Endothelial cell of umbilical vein (primary cell): Measurements from ENCODE around the gene SNCAIP. TPM values are rescaled to one million over a fixed set of nuclear protein-coding genes. Genes with fewer than 3 reads are reported as not detected.

Experiments used
- BruUV-seq: library from RNA; stranded (reverse); fragments of 400-500 nt; replicated peaks from 2 replicates; lab custom pipeline; 2021; lab: Mats Ljungman, UMichigan
- CTCF ChIA-PET: fragments of 300-600, 350-600 bp; sonication (Branson Sonifier 250); formaldehyde crosslinking; loops from one replicate; lab custom pipeline; 2021; ENCODE audit warnings: antibody characterized with exemption, inconsistent platforms; lab: Charles Lee
- POLR2A ChIA-PET: fragments of 300-600, 350-600 bp; sonication (Branson Sonifier 250); formaldehyde crosslinking; loops from one replicate; lab custom pipeline; 2021; ENCODE audit warnings: antibody characterized with exemption, inconsistent platforms; lab: Charles Lee
- DNase-seq: peaks from one replicate; pipeline ENCODE4 v3.0.0-alpha.2; 2011; ENCODE audit warnings: low read depth, low spot score
- FAIRE-seq: peaks from 2 replicates; lab custom pipeline; 2011; peaks lifted over from hg19 to GRCh38; lab: Jason Lieb, UNC
- H2AFZ ChIP-seq: 2 replicates; pipeline ENCODE4 v1.6.0; 2012; ENCODE audit warnings: low read depth, low read length, control low read depth, inconsistent platforms
- H3K27ac ChIP-seq: 2 replicates; pipeline ENCODE4 v1.5.1; 2011; ENCODE audit warnings: low read depth, mild to moderate bottlenecking, control low read depth, low read length, moderate library complexity; ENCODE audit not compliant: insufficient read depth
- H3K27me3 ChIP-seq, 2 experiments: 2 replicates each; pipeline versions ENCODE4 v1.6.0 to v1.6.1; 2011; ENCODE audit warnings: low read length in 2 of 2, mixed read lengths in 1 of 2; ENCODE audit not compliant: control insufficient read depth in 2 of 2, insufficient read depth in 2 of 2
- H3K36me3 ChIP-seq, 2 experiments: 2 replicates in 1 of 2; 3 replicates in 1 of 2; pipeline ENCODE4 v1.5.1; 2011; ENCODE audit warnings: low read length in 2 of 2, mild to moderate bottlenecking in 1 of 2, moderate library complexity in 1 of 2; ENCODE audit not compliant: control insufficient read depth in 2 of 2, insufficient read depth in 2 of 2; ENCODE audit errors: extremely low read depth in 1 of 2
- H3K4me1 ChIP-seq: 3 replicates; pipeline ENCODE4 v1.5.1; 2011; ENCODE audit warnings: mild to moderate bottlenecking, low read length; ENCODE audit not compliant: control insufficient read depth, insufficient read depth; ENCODE audit errors: extremely low read depth
- H3K4me2 ChIP-seq: 2 replicates; pipeline ENCODE4 v1.6.1; 2011; ENCODE audit warnings: low read length, control low read depth, mixed read lengths; ENCODE audit not compliant: insufficient read depth
- H3K4me3 ChIP-seq, 3 experiments: fragments of 200-600 bp in 1 of 3; sonication (generic), shearing (Covaris generic) in 1 of 3; replicated peaks in 1 of 3; 2 replicates each; pipeline ENCODE4 v1.5.1; 2011 to 2016; ENCODE audit warnings: control low read depth in 3 of 3, low read length in 3 of 3, mild to moderate bottlenecking in 2 of 3, inconsistent platforms in 1 of 3, low read depth in 1 of 3, moderate library complexity in 1 of 3; ENCODE audit not compliant: insufficient read depth in 1 of 3
- H3K79me2 ChIP-seq: 2 replicates; pipeline ENCODE4 v1.6.0; 2012; ENCODE audit warnings: low read length, inconsistent platforms; ENCODE audit not compliant: control insufficient read depth, insufficient read depth
- H3K9ac ChIP-seq: replicated peaks from 2 replicates; pipeline ENCODE3; 2011; ENCODE audit warnings: low read length, control low read depth; ENCODE audit not compliant: insufficient read depth; ENCODE audit errors: extremely low read depth
- H3K9me1 ChIP-seq: replicated peaks from 3 replicates; pipeline ENCODE4 v1.6.0; 2011; ENCODE audit warnings: mild to moderate bottlenecking, low read length; ENCODE audit not compliant: control insufficient read depth, insufficient read depth; ENCODE audit errors: extremely low read depth
- H3K9me3 ChIP-seq: replicated peaks from 2 replicates; pipeline ENCODE4 v1.5.1; 2012; ENCODE audit warnings: low read length, inconsistent platforms; ENCODE audit not compliant: control insufficient read depth, insufficient read depth
- H4K20me1 ChIP-seq: replicated peaks from 2 replicates; pipeline ENCODE3; 2011; ENCODE audit warnings: mild to moderate bottlenecking, low read length; ENCODE audit not compliant: control insufficient read depth, insufficient read depth; ENCODE audit errors: extremely low read depth
- EZH2 ChIP-seq: IDR thresholded peaks from 2 replicates; pipeline ENCODE4 v1.6.1; 2012; ENCODE audit warnings: borderline replicate concordance, low read depth, mild to moderate bottlenecking, moderate library complexity, low read length, inconsistent platforms; ENCODE audit not compliant: severe bottlenecking
- FOS ChIP-seq: IDR thresholded peaks from 2 replicates; pipeline ENCODE4 v1.6.1; 2011; ENCODE audit warnings: mild to moderate bottlenecking, low read length, moderate library complexity, borderline replicate concordance; ENCODE audit not compliant: insufficient read depth
- GATA2 ChIP-seq: IDR thresholded peaks from 2 replicates; pipeline ENCODE4 v1.7.0; 2011; ENCODE audit warnings: low read depth, mild to moderate bottlenecking, moderate library complexity, mixed read lengths, low read length; ENCODE audit not compliant: insufficient read length, insufficient read depth
- JUN ChIP-seq: IDR thresholded peaks from 2 replicates; pipeline ENCODE4 v1.6.1; 2011; ENCODE audit warnings: borderline replicate concordance, low read depth; ENCODE audit not compliant: insufficient read length, insufficient read depth
- MYC ChIP-seq: IDR thresholded peaks from one replicate; pipeline ENCODE4 v1.6.1; 2011; ENCODE audit warnings: mild to moderate bottlenecking, low read depth, low read length
- POLR2A ChIP-seq: IDR thresholded peaks from 2 replicates; pipeline ENCODE4 v1.6.1; 2012; ENCODE audit warnings: low read depth, mild to moderate bottlenecking, control low read depth, low read length
- POLR2AphosphoS5 ChIP-seq: IDR thresholded peaks from 2 replicates; pipeline ENCODE4 v1.6.1; 2012; ENCODE audit warnings: low read depth, mild to moderate bottlenecking, control low read depth, low read length, moderate library complexity; ENCODE audit not compliant: insufficient read depth
- dilution Hi-C: fragments of 300-500 bp; cut with MboI; formaldehyde crosslinking; loops from one replicate; pipeline ENCODE4 v1.15.0; 2019; ENCODE audit warnings: low sequenced_read_pairs; ENCODE audit not compliant: extremely low pct_ligation_motif_present
- intact Hi-C: fragments of 100-400 bp; cut with micrococcal nuclease; formaldehyde crosslinking; loops from one replicate; pipeline ENCODE4 v1.10.0; 2022
- polyA plus RNA-seq, 4 experiments: library from polyadenylated mRNA; depleted of rRNA in 3 of 4; stranded (reverse) in 3 of 4; unstranded in 1 of 4; fragments of >200 nt; gene quantifications; 2 replicates each; pipeline versions ENCODE4 v1.2.1 to v1.2.3, GENCODE V29; 2011 to 2012; ENCODE audit warnings: missing spikeins in 1 of 4
- total RNA-seq: library from RNA; stranded (reverse); gene quantifications from 2 replicates; pipeline ENCODE4 v1.2.3, GENCODE V29; 2021
- TF ChIP-seq, protein P1 (sequence below), 2 donors: IDR thresholded peaks; 1 replicate in 1 of 2; 2 replicates in 1 of 2; pipeline ENCODE4 v1.5.1; 2011; ENCODE audit warnings: low read length in 2 of 2, mild to moderate bottlenecking in 2 of 2, moderate library complexity in 2 of 2, control low read depth in 1 of 2, inconsistent platforms in 1 of 2, low read depth in 1 of 2; ENCODE audit not compliant: insufficient read depth in 1 of 2; ENCODE audit errors: extremely low read depth in 1 of 2
- TF ChIP-seq, protein P2 (sequence below): IDR thresholded peaks from 2 replicates; pipeline ENCODE4 v1.6.1; 2011; ENCODE audit not compliant: insufficient read depth, insufficient read length

Gene SNCAIP
- total and polyA plus RNA-seq, 2 donors (not counting 3 experiments of a cell fraction or from before 2014, with no cell fraction given), result 13.1 to 42.0 TPM

DNA sequence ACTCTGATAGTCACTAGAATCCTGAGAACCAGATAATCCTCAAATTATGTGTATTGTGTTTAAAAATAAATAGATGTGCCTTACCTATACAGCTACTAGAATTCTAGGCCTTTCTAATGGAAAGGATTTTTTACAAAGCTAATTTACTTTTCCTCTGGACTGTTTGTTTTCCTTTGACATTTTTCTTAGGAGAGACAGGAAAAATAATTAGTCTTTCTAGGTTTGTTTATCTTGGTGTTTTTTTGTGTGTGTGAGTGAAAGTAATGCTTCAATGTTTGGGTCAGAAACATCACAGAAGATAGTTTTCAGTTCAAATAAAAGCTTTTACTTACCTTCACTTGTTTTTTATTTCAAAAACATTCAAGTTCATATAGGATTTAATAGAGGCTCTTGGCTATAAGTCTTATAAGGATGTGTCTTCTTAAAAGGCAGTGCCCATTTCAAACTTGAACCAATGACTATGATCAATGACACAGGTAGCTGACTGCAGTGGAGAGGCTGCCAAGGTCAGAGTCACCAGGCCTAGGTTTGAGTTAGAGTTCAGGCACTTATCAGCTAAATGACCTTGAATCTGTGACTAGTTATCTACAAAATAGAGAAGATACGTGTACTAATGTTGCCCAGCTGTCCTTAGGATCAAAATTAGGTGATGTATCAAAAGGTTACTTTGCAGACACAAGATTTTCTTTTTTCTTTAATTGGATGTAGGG, 92.8 kb downstream of the SNCAIP start:
- Histone ChIP-seq H4K20me1 (no peaks in the 10 kb centered on the region), H3K9me3 (no peaks in the 10 kb centered on the region), H3K4me2 (no peak overlapping the region), H3K79me2 (no peaks in the 10 kb centered on the region), H3K36me3 (no peaks in the 10 kb centered on the region), H2AFZ (no peak overlapping the region), H3K9ac (no peak overlapping the region), H3K4me1 (no peaks in the 10 kb centered on the region), H3K9me1 (no peaks in the 10 kb centered on the region), H3K27me3 (no peaks in the 10 kb centered on the region), H3K27ac (no peak overlapping the region), H3K4me3 (no peak overlapping the region)
- CTCF ChIA-PET, result interaction anchor here (1.2 kb wide), 1 partner anchor 209 kb away, joined by 3 read pairs; no protein-coding TSS in a partner anchor
- TF ChIP-seq GATA2, result no peak
- TF ChIP-seq, protein P1, sequence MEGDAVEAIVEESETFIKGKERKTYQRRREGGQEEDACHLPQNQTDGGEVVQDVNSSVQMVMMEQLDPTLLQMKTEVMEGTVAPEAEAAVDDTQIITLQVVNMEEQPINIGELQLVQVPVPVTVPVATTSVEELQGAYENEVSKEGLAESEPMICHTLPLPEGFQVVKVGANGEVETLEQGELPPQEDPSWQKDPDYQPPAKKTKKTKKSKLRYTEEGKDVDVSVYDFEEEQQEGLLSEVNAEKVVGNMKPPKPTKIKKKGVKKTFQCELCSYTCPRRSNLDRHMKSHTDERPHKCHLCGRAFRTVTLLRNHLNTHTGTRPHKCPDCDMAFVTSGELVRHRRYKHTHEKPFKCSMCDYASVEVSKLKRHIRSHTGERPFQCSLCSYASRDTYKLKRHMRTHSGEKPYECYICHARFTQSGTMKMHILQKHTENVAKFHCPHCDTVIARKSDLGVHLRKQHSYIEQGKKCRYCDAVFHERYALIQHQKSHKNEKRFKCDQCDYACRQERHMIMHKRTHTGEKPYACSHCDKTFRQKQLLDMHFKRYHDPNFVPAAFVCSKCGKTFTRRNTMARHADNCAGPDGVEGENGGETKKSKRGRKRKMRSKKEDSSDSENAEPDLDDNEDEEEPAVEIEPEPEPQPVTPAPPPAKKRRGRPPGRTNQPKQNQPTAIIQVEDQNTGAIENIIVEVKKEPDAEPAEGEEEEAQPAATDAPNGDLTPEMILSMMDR (IDR thresholded peaks at IDR 0.05; ENCODE audit: extremely low read depth in 1 of 2, insufficient read depth in 1 of 2, low read depth in 1 of 2, low read length in 2 of 2), result no peak
- no TSS peak for BruUV-seq
- intact Hi-C loops (no loop called here), dilution Hi-C loops (no loop called here)
- DNase-seq, result no peak
- FAIRE-seq, result no peak
- POLR2A ChIA-PET, result no interaction called here

- Histone ChIP-seq H3K4me2 (no peak overlapping the region), H3K9me3 (no peaks in the 10 kb centered on the region), H3K79me2 (no peaks in the 10 kb centered on the region), H3K36me3 (no peaks in the 10 kb centered on the region), H4K20me1 (no peaks in the 10 kb centered on the region), H3K27me3 (no peaks in the 10 kb centered on the region), H3K27ac (no peak overlapping the region), H3K9me1 (no peaks in the 10 kb centered on the region), H2AFZ (no peak overlapping the region), H3K9ac (no peak overlapping the region), H3K4me1 (no peaks in the 10 kb centered on the region), H3K4me3 (no peak overlapping the region)
- intact Hi-C loops, result no loop called here
- BruUV-seq, result no TSS peak
- ChIA-PET POLR2A (no interaction called here), CTCF (no interaction called here)
- FAIRE-seq (no peak), DNase-seq (no peak)
- TF ChIP-seq EZH2 (no peak), JUN (no peak), MYC (no peak), GATA2 (no peak), FOS (no peak), POLR2AphosphoS5 (no peak), POLR2A (no peak)
- TF ChIP-seq, protein P1 (IDR thresholded peaks at IDR 0.05; ENCODE audit: extremely low read depth in 1 of 2, insufficient read depth in 1 of 2, low read depth in 1 of 2, low read length in 2 of 2), result no peak
- TF ChIP-seq, protein P2, sequence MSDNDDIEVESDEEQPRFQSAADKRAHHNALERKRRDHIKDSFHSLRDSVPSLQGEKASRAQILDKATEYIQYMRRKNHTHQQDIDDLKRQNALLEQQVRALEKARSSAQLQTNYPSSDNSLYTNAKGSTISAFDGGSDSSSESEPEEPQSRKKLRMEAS, result no peak
- dilution Hi-C loops, result no loop called here
Measured at GRCh38 chr5:122405751-122406150, 93.7 kb downstream of the SNCAIP start.
